ENCODE results near the gene CCDC149.

GRCh38 chr4:24769571-24769970, 143.3 kb downstream of the CCDC149 start:
- TF ChIP-seq CTCF (conservative IDR thresholded peaks at IDR 0.05; ENCODE audit: low read depth, low read length), result no peak
- no peak for TF ChIP-seq POLR2A (IDR thresholded peaks at IDR 0.05; ENCODE audit: low read depth, low read length)
- TF ChIP-seq SMC3 (IDR thresholded peaks at IDR 0.05; ENCODE audit: low read depth, low read length), result no peak

Measured in IMR-90 (cell line).